ENCODE data around the gene FOXI3. TPM values are rescaled to one million over a fixed set of nuclear protein-coding genes. Genes with fewer than 3 reads are reported as not detected.

FOXI3 gene
- 0.57 TPM for polyA plus RNA-seq (2013, experiment 1 of 2)
- polyA plus RNA-seq (2013, experiment 2 of 2) = 0.54 TPM

DNA sequence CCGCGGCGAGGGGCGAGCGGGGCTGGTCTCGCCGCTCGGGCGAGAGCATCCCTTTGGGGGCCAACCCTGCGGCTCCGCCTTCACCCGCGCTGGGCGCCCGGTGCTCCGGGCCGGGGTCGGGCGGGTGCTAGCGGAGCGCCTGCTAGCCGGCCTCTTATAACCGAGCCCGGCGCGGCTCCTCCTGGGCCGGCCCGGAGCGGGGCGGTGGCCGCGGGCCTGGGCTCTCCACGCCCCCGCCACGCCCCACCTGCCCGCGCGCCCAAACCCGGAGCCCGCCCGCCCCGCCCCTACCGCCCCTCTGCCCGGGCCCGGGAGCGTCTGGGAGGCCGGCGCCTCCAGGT lies at the start of gene FOXI3:
Gene FOXI3, minus strand, starts transcription at position 129 of the 341 bp plus-strand sequence. CDS start 158 bp downstream, outside the sequence.
- no peak within 1 kb of the TSS for H3K14ac ChIP-seq (ENCODE audit: low read length)
- no peak within 1 kb of the TSS for H4K91ac ChIP-seq (ENCODE audit: low read depth, low read length, poor library complexity)
- peak within 1 kb of the TSS; percentile 65 for H4K8ac ChIP-seq (ENCODE audit: low read depth, low read length)
- H3K4ac ChIP-seq (ENCODE audit: low read length) = no peak within 1 kb of the TSS
- H3K9ac ChIP-seq (ENCODE audit: low read depth, low read length, poor library complexity) = peak within 1 kb of the TSS; percentile 60
- no peak within 1 kb of the TSS for H3K27ac ChIP-seq (replicated peaks; ENCODE audit: low read length)
- H3K18ac ChIP-seq (ENCODE audit: low read length) = peak within 1 kb of the TSS; percentile 83
- no peak within 1 kb of the TSS for H2BK5ac ChIP-seq (ENCODE audit: low read length)
- peaks cover 0 to 1% of the 10 kb centered on the region in 2 donors for H3K4me1 ChIP-seq (ENCODE audit: control insufficient read depth in 2 of 2, insufficient read depth in 1 of 2, low read depth in 1 of 2, low read length in 2 of 2)
- H2AK5ac ChIP-seq (ENCODE audit: low read depth, low read length) = no peak within 1 kb of the TSS
- H2BK12ac ChIP-seq (ENCODE audit: low read length) = no peak within 1 kb of the TSS
- H3K9me3 ChIP-seq (replicated peaks in 1 of 2; ENCODE audit: control insufficient read depth in 2 of 2, insufficient read depth in 1 of 2, low read depth in 1 of 2, low read length in 2 of 2) = no peaks in the 10 kb centered on the region
- peak; percentile 31 for DNase-seq (ENCODE audit: low spot score)
- H3K36me3 ChIP-seq (replicated peaks in 1 of 2; ENCODE audit: control insufficient read depth in 2 of 2, insufficient read depth in 2 of 2, low read length in 2 of 2) = no peaks in the 10 kb centered on the region
- H2BK120ac ChIP-seq (ENCODE audit: low read depth, low read length) = no peak within 1 kb of the TSS
- H3K23ac ChIP-seq (ENCODE audit: low read depth, low read length, poor library complexity) = no peak within 1 kb of the TSS
- H3K27me3 ChIP-seq (ENCODE audit: control insufficient read depth in 3 of 3, insufficient read depth in 3 of 3, low read depth in 1 of 3, low read length in 3 of 3) = peaks cover 10 to 67% (median 29%) of the 10 kb centered on the region in 3 experiments
- WGBS, 2 donors (ENCODE audit: extremely low coverage in 2 of 2, insufficient read length in 2 of 2, insufficient replicate concordance in 1 of 2) = no CpG with 5 or more reads among the region's 48 CpGs
- H3K4me2 ChIP-seq (ENCODE audit: insufficient read depth, low read length, poor library complexity, severe bottlenecking) = peak within 1 kb of the TSS; percentile 95
- H3K4me3 ChIP-seq (ENCODE audit: low read length in 2 of 2) = peak within 1 kb of the TSS; percentile 12 to 83
- H3K79me1 ChIP-seq (ENCODE audit: low read depth, low read length) = no peaks in the 10 kb centered on the region
- H2BK15ac ChIP-seq (ENCODE audit: low read length) = no peak within 1 kb of the TSS
- H2AFZ ChIP-seq (ENCODE audit: low read length) = peak within 1 kb of the TSS; percentile 82

DNA sequence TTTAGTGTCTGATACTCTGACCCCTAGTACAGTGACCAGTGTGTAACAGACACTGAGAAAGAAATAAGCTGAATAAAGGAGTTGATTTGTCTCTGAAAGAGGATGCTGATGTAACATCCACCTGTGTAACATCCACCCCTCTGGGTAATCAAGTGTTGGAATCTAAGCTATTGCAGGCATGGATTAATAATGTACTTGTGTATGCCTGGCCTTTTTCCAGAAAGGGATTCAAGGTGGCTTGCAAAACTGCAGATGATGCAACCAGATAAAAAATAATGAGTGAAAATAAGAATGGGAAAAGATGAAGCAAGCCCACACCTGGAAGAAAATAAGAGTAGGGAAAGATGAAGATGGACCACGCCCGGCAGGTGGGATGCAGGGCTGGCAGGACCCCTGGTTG lies 48.2 kb upstream of the FOXI3 start:
- no peak overlapping the region for H3K4me2 ChIP-seq (ENCODE audit: insufficient read depth, low read length, poor library complexity, severe bottlenecking)
- no peak overlapping the region for H3K27ac ChIP-seq (replicated peaks; ENCODE audit: low read length)

DNA sequence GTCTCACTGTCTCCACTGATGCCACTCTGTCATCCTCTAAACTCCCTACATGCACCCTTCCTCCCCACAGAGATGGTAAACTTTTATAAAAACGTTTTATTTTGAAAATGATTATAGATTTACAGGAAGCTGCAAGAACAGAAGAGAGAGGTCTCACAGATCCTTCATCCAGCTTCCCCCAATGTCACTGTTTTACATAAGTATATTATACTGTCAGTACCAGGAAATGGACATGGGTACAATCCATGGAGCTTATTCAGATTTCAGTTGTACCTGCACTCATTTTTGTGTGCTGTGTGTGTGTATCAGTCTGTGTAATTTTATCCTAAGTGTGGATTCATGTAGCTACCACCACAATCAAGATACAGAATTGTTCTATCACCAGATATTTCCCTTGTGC lies 46.7 kb upstream of the FOXI3 start:
- Histone ChIP-seq H3K23ac (ENCODE audit: low read depth, low read length, poor library complexity) (no peak overlapping the region), H2BK12ac (ENCODE audit: low read length) (no peak overlapping the region), H2BK120ac (ENCODE audit: low read depth, low read length) (no peak overlapping the region), H3K27ac (replicated peaks; ENCODE audit: low read length) (no peak overlapping the region), H3K4me2 (ENCODE audit: insufficient read depth, low read length, poor library complexity, severe bottlenecking) (no peak overlapping the region), H3K9me3 (replicated peaks in 1 of 2; ENCODE audit: control insufficient read depth in 2 of 2, insufficient read depth in 1 of 2, low read depth in 1 of 2, low read length in 2 of 2) (peaks cover 0 to 3% of the 10 kb centered on the region in 2 donors), H3K36me3 (replicated peaks in 1 of 2; ENCODE audit: control insufficient read depth in 2 of 2, insufficient read depth in 2 of 2, low read length in 2 of 2) (no peaks in the 10 kb centered on the region), H3K4ac (ENCODE audit: low read length) (no peak overlapping the region), H3K27me3 (ENCODE audit: control insufficient read depth in 3 of 3, insufficient read depth in 3 of 3, low read depth in 1 of 3, low read length in 3 of 3) (no peaks in the 10 kb centered on the region), H4K8ac (ENCODE audit: low read depth, low read length) (no peak overlapping the region), H3K4me3 (ENCODE audit: low read length in 2 of 2) (no peak overlapping the region), H3K18ac (ENCODE audit: low read length) (no peak overlapping the region), H2AK5ac (ENCODE audit: low read depth, low read length) (no peak overlapping the region), H3K4me1 (ENCODE audit: control insufficient read depth in 2 of 2, insufficient read depth in 1 of 2, low read depth in 1 of 2, low read length in 2 of 2) (peaks cover 0 to 2% of the 10 kb centered on the region in 2 donors), H3K14ac (ENCODE audit: low read length) (no peak overlapping the region), H2BK5ac (ENCODE audit: low read length) (no peak overlapping the region), H2AFZ (ENCODE audit: low read length) (no peak overlapping the region), H4K91ac (ENCODE audit: low read depth, low read length, poor library complexity) (no peak overlapping the region), H2BK15ac (ENCODE audit: low read length) (no peak overlapping the region), H3K79me1 (ENCODE audit: low read depth, low read length) (no peaks in the 10 kb centered on the region), H3K9ac (ENCODE audit: low read depth, low read length, poor library complexity) (no peak overlapping the region)
- WGBS, 2 donors (ENCODE audit: extremely low coverage in 2 of 2, insufficient read length in 2 of 2, insufficient replicate concordance in 1 of 2) = no CpG with 5 or more reads among the region's 1 CpG
- DNase-seq (ENCODE audit: low spot score) = no peak

More for the DNA sequence above, 48.2 kb upstream of the FOXI3 start:
- Histone ChIP-seq H3K79me1 (ENCODE audit: low read depth, low read length) (no peaks in the 10 kb centered on the region), H2BK5ac (ENCODE audit: low read length) (no peak overlapping the region), H2BK15ac (ENCODE audit: low read length) (no peak overlapping the region), H3K9ac (ENCODE audit: low read depth, low read length, poor library complexity) (no peak overlapping the region), H3K4ac (ENCODE audit: low read length) (no peak overlapping the region), H2BK120ac (ENCODE audit: low read depth, low read length) (no peak overlapping the region), H4K91ac (ENCODE audit: low read depth, low read length, poor library complexity) (no peak overlapping the region), H3K14ac (ENCODE audit: low read length) (no peak overlapping the region), H3K9me3 (replicated peaks in 1 of 2; ENCODE audit: control insufficient read depth in 2 of 2, insufficient read depth in 1 of 2, low read depth in 1 of 2, low read length in 2 of 2) (peaks cover 0 to 3% of the 10 kb centered on the region in 2 donors), H3K4me1 (ENCODE audit: control insufficient read depth in 2 of 2, insufficient read depth in 1 of 2, low read depth in 1 of 2, low read length in 2 of 2) (peaks cover 0 to 2% of the 10 kb centered on the region in 2 donors), H3K36me3 (replicated peaks in 1 of 2; ENCODE audit: control insufficient read depth in 2 of 2, insufficient read depth in 2 of 2, low read length in 2 of 2) (no peaks in the 10 kb centered on the region), H2BK12ac (ENCODE audit: low read length) (no peak overlapping the region), H2AK5ac (ENCODE audit: low read depth, low read length) (no peak overlapping the region), H3K4me3 (ENCODE audit: low read length in 2 of 2) (no peak overlapping the region), H3K23ac (ENCODE audit: low read depth, low read length, poor library complexity) (no peak overlapping the region), H3K27me3 (ENCODE audit: control insufficient read depth in 3 of 3, insufficient read depth in 3 of 3, low read depth in 1 of 3, low read length in 3 of 3) (no peaks in the 10 kb centered on the region), H2AFZ (ENCODE audit: low read length) (no peak overlapping the region), H3K18ac (ENCODE audit: low read length) (no peak overlapping the region), H4K8ac (ENCODE audit: low read depth, low read length) (no peak overlapping the region)
- WGBS, 2 donors (ENCODE audit: extremely low coverage in 2 of 2, insufficient read length in 2 of 2, insufficient replicate concordance in 1 of 2) = no CpG with 5 or more reads among the region's 2 CpGs
- no peak for DNase-seq (ENCODE audit: low spot score)

DNA sequence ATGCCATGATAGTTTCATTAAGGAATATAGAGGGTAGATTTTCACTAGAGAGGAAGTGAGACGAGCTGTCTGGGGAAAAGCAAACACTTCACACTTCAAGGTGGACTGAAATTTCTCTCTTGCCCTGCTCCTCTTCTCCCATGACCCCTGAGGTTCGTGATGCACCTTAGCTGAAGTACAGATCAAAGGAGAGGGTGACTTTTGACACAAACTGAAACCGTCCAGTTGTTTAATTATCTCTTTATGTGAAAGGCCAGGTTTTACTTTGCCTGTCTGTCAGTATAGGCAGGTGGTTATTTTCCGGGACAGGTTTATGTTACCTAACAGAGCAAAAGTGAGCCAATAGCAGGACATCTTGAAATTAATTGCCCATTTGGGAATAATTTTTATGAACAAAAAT lies 41.0 kb upstream of the FOXI3 start:
- no peak overlapping the region for H3K4me3 ChIP-seq (ENCODE audit: low read length in 2 of 2)
- H2BK5ac ChIP-seq (ENCODE audit: low read length) = no peak overlapping the region
- no peak overlapping the region for H2AK5ac ChIP-seq (ENCODE audit: low read depth, low read length)
- no peak for DNase-seq (ENCODE audit: low spot score)
- no peak overlapping the region for H2AFZ ChIP-seq (ENCODE audit: low read length)
- no peaks in the 10 kb centered on the region for H3K9me3 ChIP-seq (replicated peaks in 1 of 2; ENCODE audit: control insufficient read depth in 2 of 2, insufficient read depth in 1 of 2, low read depth in 1 of 2, low read length in 2 of 2)
- no peak overlapping the region for H3K14ac ChIP-seq (ENCODE audit: low read length)
- H3K4me1 ChIP-seq (ENCODE audit: control insufficient read depth in 2 of 2, insufficient read depth in 1 of 2, low read depth in 1 of 2, low read length in 2 of 2) = peaks cover 0 to 2% of the 10 kb centered on the region in 2 donors
- no peak overlapping the region for H3K9ac ChIP-seq (ENCODE audit: low read depth, low read length, poor library complexity)
- H3K4me2 ChIP-seq (ENCODE audit: insufficient read depth, low read length, poor library complexity, severe bottlenecking) = no peak overlapping the region
- no peak overlapping the region for H2BK15ac ChIP-seq (ENCODE audit: low read length)
- H3K4ac ChIP-seq (ENCODE audit: low read length) = no peak overlapping the region
- no peak overlapping the region for H2BK120ac ChIP-seq (ENCODE audit: low read depth, low read length)
- H3K36me3 ChIP-seq (replicated peaks in 1 of 2; ENCODE audit: control insufficient read depth in 2 of 2, insufficient read depth in 2 of 2, low read length in 2 of 2) = no peaks in the 10 kb centered on the region
- no peak overlapping the region for H3K27ac ChIP-seq (replicated peaks; ENCODE audit: low read length)
- peaks cover 0 to 3% (median 0%) of the 10 kb centered on the region in 3 experiments for H3K27me3 ChIP-seq (ENCODE audit: control insufficient read depth in 3 of 3, insufficient read depth in 3 of 3, low read depth in 1 of 3, low read length in 3 of 3)
- H4K91ac ChIP-seq (ENCODE audit: low read depth, low read length, poor library complexity) = no peak overlapping the region
- no peak overlapping the region for H3K18ac ChIP-seq (ENCODE audit: low read length)
- no peak overlapping the region for H2BK12ac ChIP-seq (ENCODE audit: low read length)
- H3K23ac ChIP-seq (ENCODE audit: low read depth, low read length, poor library complexity) = no peak overlapping the region
- no peaks in the 10 kb centered on the region for H3K79me1 ChIP-seq (ENCODE audit: low read depth, low read length)
- H4K8ac ChIP-seq (ENCODE audit: low read depth, low read length) = no peak overlapping the region
- no CpG with 5 or more reads among the region's 4 CpGs for WGBS, 2 donors (ENCODE audit: extremely low coverage in 2 of 2, insufficient read length in 2 of 2, insufficient replicate concordance in 1 of 2)

Data from neuronal stem cell (in vitro differentiated cells).